Activated CD8-positive, alpha-beta memory T cell treated with anti-CD3 and anti-CD28 coated beads for 48 hours (primary cell): ENCODE measurements around the gene HELT.

Source experiments
- DNase-seq, 3 experiments: peaks; one replicate each; pipeline ENCODE4 v3.0.0-alpha.2; 2020; ENCODE audit warnings: low read depth in 2 of 3, low spot score in 2 of 3

Gene HELT

DNA sequence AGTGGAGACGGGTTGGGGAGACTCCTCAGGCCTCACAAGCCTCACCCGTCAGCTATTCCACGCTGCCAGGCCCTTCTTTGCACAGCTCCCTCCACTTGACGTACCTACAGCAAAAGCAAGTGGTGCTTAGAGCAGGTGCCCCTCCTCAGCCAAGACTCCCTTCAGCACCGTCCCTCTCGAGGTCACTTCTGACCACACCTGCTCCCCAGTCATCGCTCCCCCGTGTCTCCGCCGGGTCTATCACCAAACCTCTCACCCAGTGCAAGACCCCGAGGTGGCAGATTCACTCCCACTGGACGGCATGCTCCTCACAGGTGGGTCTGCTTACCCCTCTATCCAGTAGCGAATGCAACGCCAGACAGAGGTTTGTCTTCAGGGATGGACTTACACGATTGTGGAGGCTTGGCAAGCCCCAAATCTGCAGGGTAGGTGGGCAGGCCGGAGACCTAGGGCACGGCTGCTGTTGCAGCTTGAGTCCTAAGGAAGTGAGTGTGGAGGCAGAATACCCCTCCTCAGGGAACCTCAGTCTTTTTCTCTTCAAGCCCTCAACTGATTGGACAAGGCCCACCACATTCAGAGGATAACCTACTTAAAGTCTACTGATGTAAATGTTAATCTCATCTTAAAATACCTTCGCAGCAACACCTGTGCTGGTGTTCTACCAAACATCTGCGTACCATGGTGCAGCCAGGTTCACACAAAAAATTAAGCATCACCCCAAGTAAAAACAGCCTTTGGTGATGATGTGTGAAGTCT lies 14.5 kb upstream of the HELT start:
- DNase-seq = no peak

GRCh38 chr4:185004562-185005218 lies 13.6 kb upstream of the HELT start:
- no peak for DNase-seq

GRCh38 chr4:185005219-185005819 lies 13.0 kb upstream of the HELT start:
- peak in 2 of 3 experiments; percentile 47 to 69 for DNase-seq

DNA sequence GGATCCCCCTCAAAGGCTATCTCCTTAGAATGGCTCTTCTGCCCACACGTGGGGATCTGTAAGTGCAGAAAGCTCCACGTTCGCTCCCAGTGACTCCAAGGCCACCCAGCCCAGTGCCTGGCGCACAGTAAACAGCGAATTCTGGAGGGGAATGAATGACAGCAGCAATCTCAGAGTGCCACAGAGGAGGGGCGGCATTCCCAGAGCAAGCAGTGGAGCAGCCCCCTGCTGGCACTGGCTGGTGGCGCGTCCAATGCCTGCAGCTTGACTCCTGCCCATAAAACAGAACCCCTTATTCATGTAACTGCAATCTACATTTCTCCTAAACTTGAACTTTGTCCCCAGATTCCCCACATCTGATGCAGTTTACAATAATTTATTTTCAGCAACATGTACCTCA lies 6.9 kb upstream of the HELT start:
- DNase-seq = no peak

DNA sequence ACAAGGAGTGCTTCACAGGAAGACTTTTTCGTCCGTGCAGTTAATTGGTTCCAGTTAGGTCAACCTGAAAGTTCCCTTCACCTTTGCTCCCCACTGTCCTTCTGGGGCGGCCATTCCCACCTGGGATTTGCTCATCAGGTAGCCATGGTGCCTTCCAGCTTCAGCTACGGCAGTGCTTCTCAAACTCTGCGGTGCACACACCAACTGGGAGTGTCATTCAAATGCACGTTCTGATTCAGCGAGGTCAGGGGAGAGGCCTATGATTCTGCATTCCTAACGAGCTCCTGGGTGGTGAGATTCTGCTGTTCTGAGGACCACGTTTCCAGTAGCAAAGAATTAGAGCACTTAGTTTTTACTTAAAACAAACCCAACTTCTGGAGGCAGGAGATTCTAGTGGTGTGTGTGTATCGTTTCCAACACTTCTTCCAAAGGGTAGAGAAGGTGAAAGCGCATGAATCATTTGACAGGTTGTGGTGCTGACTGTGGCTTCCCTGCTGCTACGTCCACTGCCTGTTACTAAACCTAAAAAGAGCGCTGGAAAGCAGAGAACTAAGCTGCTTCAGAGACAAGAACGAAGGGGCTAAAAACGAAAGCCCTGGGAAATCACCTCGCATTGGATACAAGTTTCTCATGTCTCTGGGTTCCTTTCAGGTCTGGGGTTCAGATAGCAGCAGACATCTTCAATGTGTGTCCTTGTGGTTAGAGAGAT lies 4.7 kb upstream of the HELT start:
- no peak for DNase-seq

GRCh38 chr4:185015108-185015507 lies 3.2 kb upstream of the HELT start:
- DNase-seq = no peak

DNA sequence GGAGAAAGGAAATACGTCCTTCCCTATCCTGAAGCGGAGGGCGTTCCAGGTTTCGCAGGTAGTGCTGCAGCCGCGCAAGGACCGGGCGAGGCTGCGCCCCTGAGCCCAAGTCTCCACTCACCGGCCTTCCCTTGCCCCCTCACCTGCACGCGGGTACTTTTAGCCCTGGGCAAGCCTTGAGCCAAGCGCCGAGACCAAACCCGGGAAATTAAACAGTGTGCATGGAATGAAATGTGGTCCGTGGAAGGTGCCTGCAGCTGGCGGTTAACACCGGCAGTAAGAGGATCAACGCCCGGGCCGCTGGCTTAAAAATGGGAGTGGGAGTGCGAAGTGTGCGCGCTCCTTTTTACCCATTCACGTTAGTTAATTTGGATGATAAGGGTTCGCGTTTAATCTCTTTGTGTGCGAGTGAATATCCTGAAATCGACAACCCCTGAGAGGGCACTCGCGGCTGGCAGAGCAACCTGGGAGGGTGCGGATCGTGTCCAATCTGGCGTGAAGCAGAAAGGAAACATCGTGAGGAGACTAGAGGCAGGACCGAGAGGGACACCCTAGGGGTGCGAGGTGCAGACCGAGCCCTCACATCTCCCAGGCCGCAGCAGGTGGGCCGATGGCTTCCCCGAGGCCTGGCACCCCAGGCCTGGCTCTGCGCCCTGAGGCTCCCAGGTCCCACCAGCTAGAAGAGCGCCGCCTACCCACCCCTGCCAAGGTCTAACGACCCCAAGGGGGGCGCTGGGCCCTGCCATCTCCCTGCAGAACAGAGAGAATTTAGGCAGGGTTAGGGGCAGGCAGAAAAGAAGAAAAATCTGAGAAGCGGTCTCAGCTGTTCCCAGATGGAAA lies 2.0 kb upstream of the HELT start:
- no peak for DNase-seq

DNA sequence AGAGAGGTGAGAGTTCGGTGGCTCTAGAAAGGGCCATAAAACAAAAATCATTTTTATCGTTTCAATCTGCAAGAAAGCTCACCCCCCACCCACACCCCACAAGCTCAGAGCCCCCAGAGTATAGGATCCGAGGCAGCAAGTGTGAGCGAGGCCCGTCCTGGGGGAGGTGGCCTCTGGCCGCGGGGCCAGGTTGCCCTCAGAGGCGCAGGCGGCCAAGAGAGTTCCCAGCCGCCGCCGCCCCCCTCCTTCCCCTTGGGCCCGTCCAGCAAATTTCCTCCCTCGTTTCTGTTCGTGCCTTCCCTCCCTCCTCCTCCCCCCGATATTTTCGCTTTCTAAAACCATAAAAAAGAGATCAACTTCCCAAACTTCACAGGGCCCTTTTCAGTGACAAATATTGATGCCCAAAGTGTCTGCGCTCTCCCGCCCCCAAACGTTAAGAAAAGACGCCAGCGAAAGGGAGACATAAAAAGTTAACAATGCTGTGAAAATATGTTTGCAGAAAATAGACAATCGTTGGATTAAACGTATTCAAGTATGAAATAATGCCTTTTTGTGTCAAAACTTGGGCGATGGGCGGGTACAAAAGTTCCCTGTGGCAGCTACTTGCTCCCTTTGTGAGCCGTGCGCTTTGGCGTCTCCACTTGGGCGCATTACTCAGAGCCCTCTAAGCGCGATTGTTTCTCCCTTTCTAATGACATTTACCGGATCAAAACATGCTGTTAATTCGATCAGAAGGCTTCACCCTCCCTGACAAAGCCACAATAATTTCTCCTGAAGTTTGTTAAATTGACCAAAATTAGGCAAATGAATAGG lies 1.1 kb upstream of the HELT start:
- no peak for DNase-seq

DNA sequence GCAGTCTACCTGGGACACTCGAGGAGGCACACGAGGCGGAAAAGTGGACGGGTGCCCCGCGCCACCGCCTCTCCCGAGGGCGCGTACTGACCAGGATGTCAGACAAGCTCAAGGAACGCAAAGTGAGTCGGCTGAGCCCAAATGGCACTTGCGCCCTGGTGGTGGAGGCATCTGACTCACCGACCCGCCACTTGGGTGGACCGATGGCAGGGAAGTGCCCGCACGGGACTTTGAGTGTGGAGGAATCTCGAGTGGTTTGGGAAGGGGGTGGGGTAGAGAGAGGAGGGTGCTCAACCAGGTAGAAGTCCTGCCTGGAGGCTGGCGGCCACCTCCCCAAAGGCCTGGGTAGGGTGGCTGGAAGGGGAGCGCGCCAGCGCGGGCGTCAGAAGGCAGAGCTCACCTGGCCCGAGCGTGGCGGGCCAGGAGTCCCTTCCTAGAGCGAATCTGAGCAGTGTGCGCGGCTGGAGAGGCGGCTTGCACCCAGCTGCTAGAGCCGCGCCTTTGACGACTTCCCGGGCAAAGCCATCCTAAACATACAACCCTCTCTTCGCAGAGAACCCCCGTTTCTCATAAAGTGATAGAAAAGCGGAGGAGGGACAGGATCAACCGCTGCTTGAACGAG lies 655 bp downstream of the HELT start:
- DNase-seq = no peak

DNA sequence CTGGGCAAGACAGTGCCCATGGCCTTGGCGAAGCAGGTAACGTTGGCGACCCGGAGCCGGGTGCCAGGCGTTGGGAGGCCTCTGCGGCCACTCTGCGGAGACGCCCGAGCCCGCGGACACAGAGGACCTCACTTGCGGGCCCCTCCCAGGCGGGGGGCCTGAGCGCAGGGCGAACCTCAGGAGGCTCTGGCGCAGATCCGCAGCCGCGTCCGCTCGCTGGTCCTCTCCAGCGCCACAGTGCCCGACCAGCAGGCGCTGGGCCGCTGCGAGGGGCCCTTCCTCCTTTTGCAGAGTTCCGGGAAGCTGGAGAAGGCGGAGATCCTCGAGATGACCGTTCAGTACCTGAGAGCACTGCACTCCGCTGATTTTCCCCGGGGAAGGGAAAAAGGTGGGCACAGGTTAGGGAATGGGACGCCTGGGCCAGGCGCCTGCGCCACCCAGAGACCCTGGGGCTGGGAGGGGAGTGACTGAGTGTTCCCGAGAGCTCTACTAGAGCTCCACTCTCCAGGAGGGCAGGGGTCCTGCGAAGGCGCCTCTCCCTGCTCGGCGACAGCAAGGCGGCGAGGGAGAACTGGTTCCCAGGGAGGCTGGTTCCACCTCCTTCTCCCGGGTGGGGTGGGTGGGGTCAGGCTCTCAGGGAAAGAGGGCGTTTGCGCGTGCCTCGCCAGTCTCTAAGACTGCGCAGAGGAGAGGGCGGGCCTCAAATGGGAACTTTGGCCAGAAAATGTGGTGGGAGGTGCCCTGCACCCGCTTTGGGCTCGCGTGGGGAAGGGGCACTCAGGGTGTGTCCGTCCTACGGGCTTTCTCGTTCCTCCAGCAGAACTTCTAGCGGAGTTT lies 1.4 kb downstream of the HELT start:
- no peak for DNase-seq

- DNase-seq = no peak
Measured at GRCh38 chr4:185020293-185020808, 2.1 kb downstream of the HELT start.

DNA sequence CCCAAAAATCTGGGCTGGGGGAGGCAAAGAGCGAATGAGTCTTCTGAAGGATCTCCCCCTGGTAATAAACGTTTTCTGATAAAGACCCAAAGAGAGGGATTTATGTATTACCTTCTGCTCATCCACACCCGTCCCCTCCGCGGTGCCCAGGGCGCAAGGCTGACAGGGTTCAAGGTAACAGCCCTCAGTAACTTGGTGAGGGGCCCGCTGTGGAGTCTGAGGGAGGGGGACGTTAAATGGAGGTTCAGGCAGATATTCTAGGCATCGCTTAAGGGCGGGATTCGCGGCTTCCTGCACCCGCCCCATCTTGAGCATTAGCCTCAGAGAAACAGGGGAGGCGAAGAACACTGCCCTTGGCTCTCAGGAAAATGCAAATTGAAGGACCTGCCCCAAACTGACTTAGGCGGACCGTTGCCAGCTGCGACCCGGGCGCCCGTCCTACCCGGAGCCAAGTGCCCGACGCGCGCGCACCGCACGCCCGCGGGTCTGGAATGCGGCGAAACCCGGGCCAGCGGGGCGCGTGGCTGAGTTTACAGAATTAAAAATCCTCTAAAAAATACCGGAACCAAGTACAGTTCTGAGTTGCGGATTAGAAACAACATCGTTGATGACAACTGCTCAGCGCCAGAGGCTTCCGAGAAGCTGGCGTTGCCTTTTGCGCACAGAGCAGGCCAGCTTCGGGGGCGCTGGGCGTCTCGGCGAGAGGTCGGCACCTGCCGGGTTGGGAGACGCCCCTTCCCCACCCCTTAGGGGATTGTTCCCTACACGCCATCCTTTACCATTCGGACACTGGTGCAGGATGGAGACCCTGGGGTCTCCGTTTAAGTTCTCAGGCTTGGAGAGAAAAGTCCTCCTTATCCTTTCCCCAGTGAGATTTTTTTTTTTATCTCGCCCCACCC lies 2.8 kb downstream of the HELT start:
- DNase-seq = no peak

- DNase-seq = no peak
Measured at GRCh38 chr4:185023471-185023870, 5.2 kb downstream of the HELT start.

DNA sequence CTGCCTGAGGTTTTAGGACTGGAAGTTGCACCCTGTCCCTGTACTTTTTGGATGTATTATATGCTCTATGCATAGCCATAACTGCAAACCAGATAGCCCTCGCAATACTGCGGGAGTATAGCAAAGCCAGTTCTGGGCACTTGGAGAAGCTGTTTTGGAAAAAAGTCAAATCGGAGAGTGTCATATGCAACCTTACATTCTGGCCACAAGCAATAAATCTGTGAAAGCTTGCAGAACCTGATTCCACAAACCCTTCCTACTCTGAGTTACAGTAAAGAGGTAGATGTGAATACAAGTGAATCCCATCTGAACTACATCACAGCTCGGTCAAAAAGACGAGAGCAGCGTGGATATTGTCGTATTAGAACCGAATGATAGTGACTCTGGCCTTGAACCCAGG lies 10.3 kb downstream of the HELT start:
- DNase-seq = no peak

DNA sequence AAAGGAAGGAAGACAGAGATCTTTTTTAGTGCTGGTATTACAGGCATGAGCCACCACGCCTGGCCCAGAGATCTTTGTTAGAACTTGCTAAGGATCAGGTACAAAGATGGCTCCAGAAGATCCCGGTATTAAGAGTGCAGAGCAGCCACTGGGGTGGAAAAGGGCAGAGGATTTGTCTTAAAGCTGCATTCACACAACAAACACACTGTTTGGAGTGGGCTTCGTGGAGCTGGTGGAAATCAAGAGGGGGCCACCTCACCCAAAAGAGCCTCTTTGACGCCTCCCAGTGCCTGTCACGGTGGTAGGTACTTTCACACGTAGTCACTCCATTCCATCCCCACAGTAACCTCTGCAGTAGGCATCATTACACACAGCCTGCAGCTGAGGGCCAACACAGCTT lies 13.3 kb downstream of the HELT start:
- no peak for DNase-seq

DNA sequence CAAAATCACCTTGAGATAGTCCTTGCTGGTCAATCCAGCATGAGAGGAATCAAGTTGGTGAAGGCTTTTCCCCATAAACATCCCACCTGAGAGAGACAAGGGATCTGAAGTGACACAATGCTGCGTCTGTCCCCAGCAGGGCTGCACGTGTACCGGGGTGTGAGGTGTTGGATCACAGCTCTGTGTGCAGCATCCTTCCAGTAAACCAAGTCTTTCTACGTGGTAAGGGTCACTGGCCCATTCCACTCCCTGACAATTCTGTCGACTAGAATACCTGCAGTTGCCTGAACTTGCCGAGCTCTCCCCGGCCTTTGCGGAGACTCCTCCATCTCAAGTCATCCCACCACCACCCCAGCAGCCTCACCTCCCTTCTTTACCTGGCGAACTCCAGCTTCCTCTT lies 14.8 kb downstream of the HELT start:
- no peak for DNase-seq

DNA sequence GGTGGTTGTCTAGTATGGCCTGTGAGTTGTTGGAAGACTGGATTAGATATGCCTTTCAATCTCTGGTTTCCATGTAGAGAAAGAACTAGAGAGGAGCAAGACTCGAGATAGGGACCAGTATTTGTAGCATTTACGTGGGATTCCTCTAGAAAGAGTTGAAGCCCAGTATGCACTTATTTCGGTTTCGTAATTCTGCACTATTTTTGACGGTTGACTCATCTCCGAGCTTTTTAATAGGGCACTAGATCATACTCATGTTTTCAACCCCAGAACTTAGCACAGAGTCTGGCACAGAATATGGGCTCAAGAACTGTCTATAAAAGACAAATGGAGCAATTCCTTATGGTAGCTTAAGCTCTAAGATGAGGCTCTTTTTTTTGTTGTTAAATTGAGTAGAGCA lies 15.7 kb downstream of the HELT start:
- no peak for DNase-seq

GRCh38 chr4:185035284-185035683 lies 17.0 kb downstream of the HELT start:
- DNase-seq = no peak
